Stimulated activated CD8-positive, alpha-beta memory T cell treated with anti-CD3 and anti-CD28 coated beads, Interleukin-2, amount 100 ng/mL, for 1 hour (primary cell): ENCODE results near the gene AFAP1.

Source experiments
- DNase-seq, 2 donors: peaks; one replicate each; pipeline ENCODE4 v3.0.0-alpha.2; 2020; ENCODE audit warnings: low read depth in 2 of 2

AFAP1 gene

GRCh38 chr4:7841071-7841470 lies 98.6 kb downstream of the AFAP1 start:
- DNase-seq = no peak

GRCh38 chr4:7839856-7840255 lies 99.8 kb downstream of the AFAP1 start:
- no peak for DNase-seq

GRCh38 chr4:7838136-7838782 lies 101.4 kb downstream of the AFAP1 start:
- DNase-seq = no peak

- DNase-seq = no peak
Measured at GRCh38 chr4:7837597-7838135, 102.0 kb downstream of the AFAP1 start.

GRCh38 chr4:7831858-7832730 lies 107.6 kb downstream of the AFAP1 start:
- DNase-seq = no peak

- no peak for DNase-seq
Measured at GRCh38 chr4:7831330-7831729, 108.3 kb downstream of the AFAP1 start.

- DNase-seq = no peak
Measured at GRCh38 chr4:7830747-7831146, 108.9 kb downstream of the AFAP1 start.

GRCh38 chr4:7829652-7830580 lies 109.7 kb downstream of the AFAP1 start:
- DNase-seq = no peak

GRCh38 chr4:7828793-7829301 lies 110.8 kb downstream of the AFAP1 start:
- DNase-seq = no peak

- peak; percentile 13 to 15 for DNase-seq
Measured at GRCh38 chr4:7828011-7828720, 111.5 kb downstream of the AFAP1 start.

- DNase-seq = no peak
Measured at GRCh38 chr4:7827566-7827965, 112.1 kb downstream of the AFAP1 start.

- no peak for DNase-seq
Measured at GRCh38 chr4:7826909-7827306, 112.8 kb downstream of the AFAP1 start.

- DNase-seq = no peak
Measured at GRCh38 chr4:7826176-7826908, 113.3 kb downstream of the AFAP1 start.

GRCh38 chr4:7824218-7824617 lies 115.4 kb downstream of the AFAP1 start:
- DNase-seq = no peak

GRCh38 chr4:7823416-7823824 lies 116.2 kb downstream of the AFAP1 start:
- DNase-seq = no peak

GRCh38 chr4:7822877-7823276 lies 116.8 kb downstream of the AFAP1 start:
- no peak for DNase-seq

- DNase-seq = no peak
Measured at GRCh38 chr4:7822137-7822505, 117.5 kb downstream of the AFAP1 start.

GRCh38 chr4:7821245-7822136 lies 118.2 kb downstream of the AFAP1 start:
- DNase-seq = no peak
